Keratinocyte (primary cell): ENCODE measurements around the gene ETF1. TPM values are rescaled to one million over a fixed set of nuclear protein-coding genes. Genes with fewer than 3 reads are reported as not detected.

Source experiments
- DNase-seq: peaks from one replicate; pipeline ENCODE4 v3.0.0-alpha.2; 2011; ENCODE audit warnings: low read depth, missing footprints, low spot score
- FAIRE-seq: peaks from 2 replicates; lab custom pipeline; 2011; peaks lifted over from hg19 to GRCh38; lab: Jason Lieb, UNC
- H2AFZ ChIP-seq: 2 replicates; pipeline ENCODE4 v1.6.0; 2012; ENCODE audit warnings: low read length, control low read depth, inconsistent platforms; ENCODE audit not compliant: control insufficient read depth
- H3K27ac ChIP-seq: 2 replicates; pipeline ENCODE4 v1.5.1; 2011; ENCODE audit warnings: low read length; ENCODE audit not compliant: control insufficient read depth, insufficient read depth
- H3K27me3 ChIP-seq: 3 replicates; pipeline ENCODE4 v1.6.0; 2011; ENCODE audit warnings: low read length; ENCODE audit not compliant: control insufficient read depth, insufficient read depth; ENCODE audit errors: extremely low read depth
- H3K36me3 ChIP-seq, 2 experiments: 2 replicates in 1 of 2; 3 replicates in 1 of 2; pipeline ENCODE4 v1.5.1; 2011; ENCODE audit warnings: low read length in 2 of 2, mild to moderate bottlenecking in 1 of 2; ENCODE audit not compliant: control insufficient read depth in 2 of 2, insufficient read depth in 2 of 2; ENCODE audit errors: extremely low read depth in 1 of 2
- H3K4me1 ChIP-seq: 3 replicates; pipeline ENCODE4 v1.5.1; 2011; ENCODE audit warnings: low read length; ENCODE audit not compliant: control insufficient read depth, insufficient read depth; ENCODE audit errors: extremely low read depth
- H3K4me2 ChIP-seq: 3 replicates; pipeline ENCODE4 v1.6.0; 2011; ENCODE audit warnings: low read depth, low read length; ENCODE audit not compliant: control insufficient read depth, insufficient read depth; ENCODE audit errors: extremely low read depth
- H3K4me3 ChIP-seq, 3 experiments: fragments of 200-600 bp in 1 of 3; sonication (generic) in 1 of 3; 2 replicates in 2 of 3; 3 replicates in 1 of 3; pipeline ENCODE4 v1.5.1; 2011 to 2016; ENCODE audit warnings: low read length in 3 of 3, mild to moderate bottlenecking in 3 of 3, control low read depth in 2 of 3, inconsistent platforms in 1 of 3, low read depth in 1 of 3, mixed read lengths in 1 of 3, mixed run types in 1 of 3, moderate library complexity in 1 of 3; ENCODE audit not compliant: control insufficient read depth in 2 of 3, insufficient read depth in 2 of 3; ENCODE audit errors: extremely low read depth in 1 of 3
- H3K79me2 ChIP-seq: 2 replicates; pipeline ENCODE4 v1.6.0; 2012; ENCODE audit warnings: low read length; ENCODE audit not compliant: control insufficient read depth, insufficient read depth
- H3K9ac ChIP-seq: 3 replicates; pipeline ENCODE4 v1.6.0; 2011; ENCODE audit warnings: low read length; ENCODE audit not compliant: control insufficient read depth, insufficient read depth; ENCODE audit errors: extremely low read depth
- H3K9me1 ChIP-seq: 3 replicates; pipeline ENCODE4 v1.6.0; 2011; ENCODE audit warnings: low read length; ENCODE audit not compliant: control insufficient read depth, insufficient read depth; ENCODE audit errors: extremely low read depth
- H3K9me3 ChIP-seq: 2 replicates; pipeline ENCODE4 v1.5.1; 2012; ENCODE audit warnings: low read depth, low read length; ENCODE audit not compliant: control insufficient read depth
- H4K20me1 ChIP-seq: 3 replicates; pipeline ENCODE4 v1.6.0; 2011; ENCODE audit warnings: low read length; ENCODE audit not compliant: control insufficient read depth, insufficient read depth; ENCODE audit errors: extremely low read depth
- CTCF ChIP-seq, 3 experiments: IDR thresholded peaks in 1 of 3; conservative IDR thresholded peaks in 1 of 3; optimal IDR thresholded peaks in 1 of 3; 2 replicates in 2 of 3; 3 replicates in 1 of 3; pipeline versions ENCODE3 to v1.5.1; 2011; ENCODE audit warnings: low read length in 3 of 3, mild to moderate bottlenecking in 3 of 3, moderate library complexity in 2 of 3, control low read depth in 1 of 3, inconsistent platforms in 1 of 3; ENCODE audit not compliant: insufficient read depth in 2 of 3; ENCODE audit errors: extremely low read depth in 1 of 3
- EZH2 ChIP-seq: IDR thresholded peaks from one replicate; pipeline ENCODE4 v1.6.1; 2012; ENCODE audit warnings: inconsistent platforms, mild to moderate bottlenecking, low read length, moderate library complexity
- dilution Hi-C: fragments of 300-500 bp; cut with MboI; formaldehyde crosslinking; loops from one replicate; pipeline ENCODE4 v1.7.0; 2020; ENCODE audit warnings: low sequenced_read_pairs; ENCODE audit not compliant: extremely low pct_ligation_motif_present
- polyA plus RNA-seq, 5 experiments: library from polyadenylated mRNA; depleted of rRNA in 3 of 5; stranded (reverse) in 3 of 5; stranded (forward) in 1 of 5; unstranded in 1 of 5; fragments of >200 nt; gene quantifications; 1 replicate in 1 of 5; 2 replicates in 3 of 5; 3 replicates in 1 of 5; pipeline versions ENCODE4 v1.2.1 to v1.2.3, GENCODE V29; 2011 to 2012; ENCODE audit warnings: missing spikeins in 2 of 5, low read depth in 1 of 5, low replicate concordance in 1 of 5

ETF1 gene
- polyA plus RNA-seq, 1 donor (not counting 4 experiments of a cell fraction or from before 2014, with no cell fraction given): 137 TPM

GRCh38 chr5:138585157-138585556, 42.1 kb upstream of the ETF1 start:
- Histone ChIP-seq H2AFZ (no peak overlapping the region), H3K9ac (no peak overlapping the region), H3K4me3 (no peak overlapping the region), H4K20me1 (no peaks in the 10 kb centered on the region), H3K9me1 (no peaks in the 10 kb centered on the region), H3K4me2 (no peak overlapping the region), H3K27me3 (no peaks in the 10 kb centered on the region), H3K4me1 (no peaks in the 10 kb centered on the region), H3K36me3 (no peaks in the 10 kb centered on the region), H3K79me2 (no peaks in the 10 kb centered on the region), H3K9me3 (no peaks in the 10 kb centered on the region), H3K27ac (no peak overlapping the region)
- dilution Hi-C loops: no loop called here
- no peak for TF ChIP-seq EZH2
- no peak for TF ChIP-seq CTCF (optimal IDR thresholded peaks at IDR 0.05 in 1 of 3, IDR thresholded peaks at IDR 0.05 in 1 of 3, conservative IDR thresholded peaks at IDR 0.05 in 1 of 3; ENCODE audit: extremely low read depth in 1 of 3, insufficient read depth in 2 of 3, low read length in 3 of 3)
- FAIRE-seq (no peak), DNase-seq (no peak)

GRCh38 chr5:138583984-138584637, 41.1 kb upstream of the ETF1 start:
- H3K36me3 ChIP-seq: no peaks in the 10 kb centered on the region
- no peaks in the 10 kb centered on the region for H3K79me2 ChIP-seq
- no peak overlapping the region for H2AFZ ChIP-seq
- no peak for TF ChIP-seq CTCF (optimal IDR thresholded peaks at IDR 0.05 in 1 of 3, IDR thresholded peaks at IDR 0.05 in 1 of 3, conservative IDR thresholded peaks at IDR 0.05 in 1 of 3; ENCODE audit: extremely low read depth in 1 of 3, insufficient read depth in 2 of 3, low read length in 3 of 3)
- TF ChIP-seq EZH2: no peak
- dilution Hi-C loops: no loop called here
- H3K27me3 ChIP-seq: no peaks in the 10 kb centered on the region
- FAIRE-seq: no peak
- H3K4me2 ChIP-seq: no peak overlapping the region
- H3K4me1 ChIP-seq: no peaks in the 10 kb centered on the region
- no peak overlapping the region for H3K9ac ChIP-seq
- no peak overlapping the region for H3K27ac ChIP-seq
- H4K20me1 ChIP-seq: no peaks in the 10 kb centered on the region
- DNase-seq: no peak
- no peaks in the 10 kb centered on the region for H3K9me3 ChIP-seq
- H3K9me1 ChIP-seq: no peaks in the 10 kb centered on the region
- no peak overlapping the region for H3K4me3 ChIP-seq
